ENCODE data around the gene PHF21A. TPM values are rescaled to one million over a fixed set of nuclear protein-coding genes. Genes with fewer than 3 reads are reported as not detected.

PHF21A gene
- 10 to 100 TPM; 36.2 to 51.4 TPM for total RNA-seq
- 10 to 100 TPM; 66.2 to 77.3 (median 71.0) TPM for polyA plus RNA-seq (ENCODE audit: insufficient read length in 6 of 6)
- long read RNA-seq, donor 1, partial matches to known transcripts = 5 of 6 reads
- long read RNA-seq, donor 1, other reads (novel, unspliced or antisense) = 0 of 6 reads
- long read RNA-seq, donor 2 = 0 reads
- long read RNA-seq, donor 3 = 0 reads
- long read RNA-seq, donor 4 = 0 reads
- long read RNA-seq, donor 5 = 0 reads
- long read RNA-seq, donor 6, partial matches to known transcripts = 0 of 1 reads
- long read RNA-seq, donor 6, other reads (novel, unspliced or antisense) = 0 of 1 reads
- long read RNA-seq, donor 7 = 0 reads
- long read RNA-seq, donor 8, partial matches to known transcripts = 7 of 7 reads
- long read RNA-seq, donor 8, other reads (novel, unspliced or antisense) = 0 of 7 reads
- long read RNA-seq, donor 9 = 0 reads
- long read RNA-seq, donor 10, partial matches to known transcripts = 1 of 1 reads
- long read RNA-seq, donor 10, other reads (novel, unspliced or antisense) = 0 of 1 reads
- long read RNA-seq, donor 11, partial matches to known transcripts = 0 of 1 reads
- long read RNA-seq, donor 11, other reads (novel, unspliced or antisense) = 0 of 1 reads
- long read RNA-seq, donor 12 = 0 reads

- DNase-seq (peak; percentile 90 to 97 (median 94)), ATAC-seq (peak; percentile 83)
- intact Hi-C loops (cut with DNase I) = loop anchor here in 1 of 2 donors (10.0 kb wide), 1 partner anchor 113 kb away; no protein-coding TSS in a partner anchor
- Histone ChIP-seq H3K9me3 (no peaks in the 10 kb centered on the region), H3K27me3 (no peaks in the 10 kb centered on the region), H3K27ac (peak within 1 kb of the TSS; percentile 96 to 97), H3K4me3 (peak within 1 kb of the TSS; percentile 55 to 73), H3K4me1 (peaks cover 28 to 44% of the 10 kb centered on the region in 2 donors), H3K36me3 (no peaks in the 10 kb centered on the region)
- TF ChIP-seq CTCF (IDR thresholded peaks at IDR 0.05) = no peak
Observed at GRCh38 chr11:46121301-46121723, at the start of gene PHF21A. TSS of gene PHF21A (minus strand) at chr11:46121454. CDS start at chr11:46084219, 37,235 bp downstream.

GRCh38 chr11:46170797-46171196 is 49.5 kb upstream of the PHF21A start:
- H3K36me3 ChIP-seq = no peaks in the 10 kb centered on the region
- no peak overlapping the region for H3K27ac ChIP-seq
- H3K4me1 ChIP-seq = no peaks in the 10 kb centered on the region
- no peak for TF ChIP-seq CTCF (IDR thresholded peaks at IDR 0.05)
- no peak for ATAC-seq
- peaks cover 0 to 4% of the 10 kb centered on the region in 2 donors for H3K27me3 ChIP-seq
- no peak overlapping the region for H3K4me3 ChIP-seq
- intact Hi-C loops (cut with DNase I) = no loop called here
- no peaks in the 10 kb centered on the region for H3K9me3 ChIP-seq
- no peak for DNase-seq

GRCh38 chr11:46162700-46163099 is 41.4 kb upstream of the PHF21A start:
- Histone ChIP-seq H3K4me3 (no peak overlapping the region), H3K27me3 (peaks cover 0 to 28% of the 10 kb centered on the region in 2 donors), H3K36me3 (no peaks in the 10 kb centered on the region), H3K4me1 (no peaks in the 10 kb centered on the region), H3K9me3 (no peaks in the 10 kb centered on the region), H3K27ac (no peak overlapping the region)
- no peak for ATAC-seq
- TF ChIP-seq CTCF (IDR thresholded peaks at IDR 0.05) = no peak
- intact Hi-C loops (cut with DNase I) = no loop called here
- DNase-seq = no peak

DNA sequence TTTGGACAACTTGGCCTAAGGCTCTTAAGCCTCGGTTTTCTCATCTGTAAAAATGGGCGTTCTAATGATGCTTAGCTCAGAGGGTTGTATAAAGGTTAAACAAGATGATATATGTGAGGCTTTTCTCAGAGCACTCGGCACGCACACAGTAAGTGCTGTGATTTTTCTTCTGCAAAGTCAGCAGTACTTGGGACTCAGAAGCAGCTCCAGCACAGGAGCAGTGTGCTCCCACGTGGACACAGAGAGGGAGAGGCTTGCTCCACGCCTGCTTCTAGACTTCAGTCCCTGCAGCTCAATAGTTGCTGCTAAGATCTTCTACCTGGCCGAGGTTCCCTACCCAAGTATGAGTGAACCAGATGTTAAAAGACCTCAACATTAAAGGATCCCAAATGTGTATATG is 39.9 kb upstream of the PHF21A start:
- ATAC-seq = no peak
- H3K9me3 ChIP-seq = no peaks in the 10 kb centered on the region
- H3K27me3 ChIP-seq = peaks cover 0 to 28% of the 10 kb centered on the region in 2 donors
- no peak for DNase-seq
- H3K4me3 ChIP-seq = no peak overlapping the region
- no peaks in the 10 kb centered on the region for H3K4me1 ChIP-seq
- intact Hi-C loops (cut with DNase I) = no loop called here
- no peak overlapping the region for H3K27ac ChIP-seq
- H3K36me3 ChIP-seq = no peaks in the 10 kb centered on the region
- TF ChIP-seq CTCF (IDR thresholded peaks at IDR 0.05) = no peak

- intact Hi-C loops (cut with DNase I) = no loop called here
- ATAC-seq = peak; percentile 60
- no peaks in the 10 kb centered on the region for H3K4me1 ChIP-seq
- no peak overlapping the region for H3K27ac ChIP-seq
- H3K36me3 ChIP-seq = no peaks in the 10 kb centered on the region
- no peak for DNase-seq
- TF ChIP-seq CTCF (IDR thresholded peaks at IDR 0.05) = no peak
- no peak overlapping the region for H3K4me3 ChIP-seq
- no peaks in the 10 kb centered on the region for H3K9me3 ChIP-seq
- peaks cover 0 to 28% of the 10 kb centered on the region in 2 donors for H3K27me3 ChIP-seq
Observed at GRCh38 chr11:46160100-46160499, 38.8 kb upstream of the PHF21A start.
